ENCODE measurements around the gene SDCCAG8. TPM values are rescaled to one million over a fixed set of nuclear protein-coding genes. Genes with fewer than 3 reads are reported as not detected.
A peak's percentile ranks its signal among the peaks of the same experiment; 100 is the strongest.

Gene SDCCAG8
- polyA plus RNA-seq, 1 experiment = 34.1 TPM

DNA sequence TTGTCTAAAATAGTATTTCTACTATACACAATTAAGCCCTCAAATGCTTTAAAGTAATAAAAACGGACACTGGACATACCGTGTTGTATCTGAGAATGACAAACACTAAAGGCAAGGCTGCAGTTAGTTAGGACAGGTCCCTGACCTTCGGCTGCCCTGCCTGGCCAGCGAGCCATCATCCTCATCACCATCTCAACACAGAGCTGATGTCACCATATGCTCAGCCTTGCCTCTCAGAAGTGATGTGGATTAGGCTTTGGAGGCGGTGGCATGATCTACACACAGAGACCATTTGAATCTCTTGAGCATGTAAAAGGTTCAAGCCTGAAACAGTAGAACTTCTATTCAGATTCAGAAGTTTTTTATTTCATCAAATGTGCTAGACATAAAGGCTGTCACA is 244.7 kb downstream of the SDCCAG8 start:
- no peak for DNase-seq (ENCODE audit: low read depth, low spot score)
- CTCF ChIA-PET = interaction anchor here (1.2 kb wide), 1 partner anchor 24 kb away, joined by 4 read pairs; no protein-coding TSS in a partner anchor

DNA sequence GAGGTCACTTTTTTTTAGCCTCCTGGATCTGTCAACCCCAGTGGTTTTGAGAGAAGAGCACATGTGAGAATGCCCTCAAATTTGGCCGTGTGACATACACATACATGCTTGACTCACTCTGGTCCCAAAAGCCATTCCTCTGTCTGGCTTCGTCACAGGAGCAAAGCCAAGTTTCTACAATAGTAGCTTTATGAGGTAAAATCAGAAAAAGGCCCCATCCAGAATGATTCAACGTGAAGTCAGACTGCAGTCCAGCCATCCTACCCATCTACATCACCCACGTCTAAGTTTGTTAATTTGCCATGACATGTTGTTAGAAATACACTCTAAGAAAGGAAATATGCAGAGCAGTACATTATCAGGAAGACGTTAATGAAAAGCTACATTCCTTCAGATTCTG is 245.2 kb downstream of the SDCCAG8 start:
- H3K27ac ChIP-seq (ENCODE audit: low read depth, low read length) = no peak overlapping the region
- TF ChIP-seq, protein P1, sequence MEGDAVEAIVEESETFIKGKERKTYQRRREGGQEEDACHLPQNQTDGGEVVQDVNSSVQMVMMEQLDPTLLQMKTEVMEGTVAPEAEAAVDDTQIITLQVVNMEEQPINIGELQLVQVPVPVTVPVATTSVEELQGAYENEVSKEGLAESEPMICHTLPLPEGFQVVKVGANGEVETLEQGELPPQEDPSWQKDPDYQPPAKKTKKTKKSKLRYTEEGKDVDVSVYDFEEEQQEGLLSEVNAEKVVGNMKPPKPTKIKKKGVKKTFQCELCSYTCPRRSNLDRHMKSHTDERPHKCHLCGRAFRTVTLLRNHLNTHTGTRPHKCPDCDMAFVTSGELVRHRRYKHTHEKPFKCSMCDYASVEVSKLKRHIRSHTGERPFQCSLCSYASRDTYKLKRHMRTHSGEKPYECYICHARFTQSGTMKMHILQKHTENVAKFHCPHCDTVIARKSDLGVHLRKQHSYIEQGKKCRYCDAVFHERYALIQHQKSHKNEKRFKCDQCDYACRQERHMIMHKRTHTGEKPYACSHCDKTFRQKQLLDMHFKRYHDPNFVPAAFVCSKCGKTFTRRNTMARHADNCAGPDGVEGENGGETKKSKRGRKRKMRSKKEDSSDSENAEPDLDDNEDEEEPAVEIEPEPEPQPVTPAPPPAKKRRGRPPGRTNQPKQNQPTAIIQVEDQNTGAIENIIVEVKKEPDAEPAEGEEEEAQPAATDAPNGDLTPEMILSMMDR (IDR thresholded peaks at IDR 0.05; ENCODE audit: low read depth, low read length) = no peak
- CTCF ChIA-PET = interaction anchor here (1.2 to 1.4 kb wide), 2 partner anchors 25 to 157 kb away, joined by 4 read pairs; no protein-coding TSS in a partner anchor
- DNase-seq (ENCODE audit: low read depth, low spot score) = peak; percentile 41
- POLR2A ChIA-PET = no interaction called here
- no peak overlapping the region for H3K4me3 ChIP-seq (ENCODE audit: low read depth, low read length)
- no peaks in the 10 kb centered on the region for H3K27me3 ChIP-seq (ENCODE audit: control insufficient read depth, insufficient read depth, low read length)
- peaks cover 6% of the 10 kb centered on the region; the same call in 1 of the 2 replicates for H3K9me3 ChIP-seq (ENCODE audit: control insufficient read depth, insufficient read depth, low read length)

More for the DNA sequence above, 244.7 kb downstream of the SDCCAG8 start:
- no peaks in the 10 kb centered on the region for H3K27me3 ChIP-seq (ENCODE audit: control insufficient read depth, insufficient read depth, low read length)
- H3K27ac ChIP-seq (ENCODE audit: low read depth, low read length) = no peak overlapping the region
- H3K9me3 ChIP-seq (ENCODE audit: control insufficient read depth, insufficient read depth, low read length) = peaks cover 6% of the 10 kb centered on the region; the same call in 1 of the 2 replicates
- TF ChIP-seq, protein P1 (IDR thresholded peaks at IDR 0.05; ENCODE audit: low read depth, low read length) = no peak
- POLR2A ChIA-PET = no interaction called here
- H3K4me3 ChIP-seq (ENCODE audit: low read depth, low read length) = no peak overlapping the region

DNA sequence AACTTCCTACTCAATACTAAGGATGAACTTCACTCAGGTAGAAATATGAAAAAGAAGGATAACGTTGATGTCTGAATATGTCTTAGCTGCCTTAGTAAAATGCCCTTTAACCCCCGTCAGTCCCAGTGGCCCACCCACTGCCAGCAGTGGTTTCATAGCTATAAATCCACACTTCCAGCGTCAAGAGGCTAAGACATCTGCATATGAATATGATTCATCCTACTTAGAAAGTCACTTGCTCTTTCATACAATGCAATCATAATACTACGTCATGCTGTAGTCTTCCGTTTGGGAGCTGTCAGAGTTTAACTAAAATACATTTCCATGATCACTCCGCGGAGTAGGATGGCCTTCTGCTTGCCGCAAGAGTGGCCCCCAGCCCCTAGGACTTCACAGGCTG is 247.3 kb downstream of the SDCCAG8 start:
- TF ChIP-seq, protein P1 (IDR thresholded peaks at IDR 0.05; ENCODE audit: low read depth, low read length) = no peak
- Histone ChIP-seq H3K9me3 (ENCODE audit: control insufficient read depth, insufficient read depth, low read length) (no peaks in the 10 kb centered on the region; the same call in 1 of the 2 replicates), H3K4me3 (ENCODE audit: low read depth, low read length) (no peak overlapping the region), H3K27me3 (ENCODE audit: control insufficient read depth, insufficient read depth, low read length) (no peaks in the 10 kb centered on the region), H3K27ac (ENCODE audit: low read depth, low read length) (no peak overlapping the region)
- ChIA-PET CTCF (interaction anchor here (0.6 to 0.9 kb wide), 2 partner anchors 246 to 295 kb away, joined by 3 to 8 read pairs; no protein-coding TSS in a partner anchor), POLR2A (no interaction called here)
- no peak for DNase-seq (ENCODE audit: low read depth, low spot score)

DNA sequence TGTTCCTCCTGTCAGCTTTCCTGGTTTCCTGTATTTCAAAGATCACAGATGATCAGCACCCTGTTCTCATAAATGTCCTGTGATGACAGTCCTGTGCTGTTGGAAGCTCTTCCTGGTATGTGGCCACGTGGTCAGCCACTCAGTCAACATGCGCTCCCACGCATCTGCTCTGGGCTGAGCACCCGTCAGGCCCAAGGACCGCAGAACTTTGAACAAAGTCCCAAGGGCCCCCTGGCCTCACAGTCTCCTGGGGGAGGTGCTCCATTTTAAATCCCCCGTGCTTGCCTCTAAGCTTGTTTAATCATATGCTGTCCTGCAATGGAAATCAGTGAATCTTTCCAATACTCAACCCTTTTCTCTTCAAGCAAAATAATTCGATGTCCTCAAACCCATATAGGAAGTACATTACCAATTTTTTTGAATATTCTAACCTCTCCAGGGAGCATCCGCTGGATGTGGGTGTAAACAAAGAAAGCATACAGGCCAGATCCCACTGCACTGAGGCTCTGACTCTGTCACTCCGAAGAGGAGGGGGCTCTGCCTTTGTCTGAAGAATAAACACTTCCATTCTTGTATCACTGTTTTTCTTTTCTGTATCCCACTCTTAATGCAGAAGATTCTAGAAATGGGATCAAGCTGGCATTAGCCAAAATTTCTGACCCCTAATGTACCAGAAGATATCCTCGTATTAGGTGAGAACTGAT is 250.3 kb downstream of the SDCCAG8 start:
- ChIA-PET POLR2A (no interaction called here), CTCF (no interaction called here)
- no peak overlapping the region for H3K4me3 ChIP-seq (ENCODE audit: low read depth, low read length)
- no peaks in the 10 kb centered on the region for H3K27me3 ChIP-seq (ENCODE audit: control insufficient read depth, insufficient read depth, low read length)
- no peaks in the 10 kb centered on the region; the same call in 1 of the 2 replicates for H3K9me3 ChIP-seq (ENCODE audit: control insufficient read depth, insufficient read depth, low read length)
- DNase-seq (ENCODE audit: low read depth, low spot score) = no peak
- TF ChIP-seq, protein P1 (IDR thresholded peaks at IDR 0.05; ENCODE audit: low read depth, low read length) = no peak
- H3K27ac ChIP-seq (ENCODE audit: low read depth, low read length) = no peak overlapping the region

DNA sequence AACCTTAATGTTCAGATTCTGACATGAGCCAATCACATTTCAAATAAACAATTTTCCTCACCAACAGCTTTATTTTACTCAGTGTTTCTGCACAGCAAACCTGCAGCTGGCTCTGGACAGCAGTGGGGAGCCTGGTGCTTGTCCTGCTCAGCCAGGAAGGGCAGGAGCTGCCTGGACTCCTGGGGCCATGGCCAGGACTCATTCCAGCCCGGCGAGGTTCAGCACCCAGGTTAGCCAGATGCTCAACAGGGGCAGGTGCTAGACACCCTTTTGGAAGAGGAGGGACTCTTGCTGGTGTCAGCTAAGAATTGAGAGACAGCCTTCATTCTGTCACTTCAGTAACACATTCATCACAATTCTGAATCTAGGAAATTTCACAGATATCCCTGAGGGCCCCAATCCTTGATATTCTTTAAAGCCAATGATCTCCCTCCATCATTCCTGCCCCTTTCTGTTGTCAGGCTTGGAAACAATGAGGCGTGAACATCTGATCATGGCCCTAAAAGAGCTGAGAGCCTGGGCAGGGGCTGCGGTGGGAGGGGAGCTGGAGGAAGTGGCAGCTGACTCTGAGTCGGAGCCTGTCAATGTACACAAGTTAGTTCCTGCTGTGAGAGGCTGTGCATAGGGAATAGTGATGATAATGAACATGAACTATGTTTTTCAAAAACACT is 251.3 kb downstream of the SDCCAG8 start:
- TF ChIP-seq, protein P1 (IDR thresholded peaks at IDR 0.05; ENCODE audit: low read depth, low read length) = no peak
- no peak for DNase-seq (ENCODE audit: low read depth, low spot score)
- CTCF ChIA-PET = no interaction called here
- Histone ChIP-seq H3K27me3 (ENCODE audit: control insufficient read depth, insufficient read depth, low read length) (no peaks in the 10 kb centered on the region), H3K9me3 (ENCODE audit: control insufficient read depth, insufficient read depth, low read length) (no peaks in the 10 kb centered on the region; the same call in 1 of the 2 replicates), H3K27ac (ENCODE audit: low read depth, low read length) (no peak overlapping the region), H3K4me3 (ENCODE audit: low read depth, low read length) (no peak overlapping the region)
- POLR2A ChIA-PET = no interaction called here
